ENCODE data around the gene OR52B6. TPM values are rescaled to one million over a fixed set of nuclear protein-coding genes. Genes with fewer than 3 reads are reported as not detected.

Gene OR52B6
- total and polyA plus RNA-seq, 2 donors (not counting 1 experiment from before 2014, with no cell fraction given): not detected

DNA sequence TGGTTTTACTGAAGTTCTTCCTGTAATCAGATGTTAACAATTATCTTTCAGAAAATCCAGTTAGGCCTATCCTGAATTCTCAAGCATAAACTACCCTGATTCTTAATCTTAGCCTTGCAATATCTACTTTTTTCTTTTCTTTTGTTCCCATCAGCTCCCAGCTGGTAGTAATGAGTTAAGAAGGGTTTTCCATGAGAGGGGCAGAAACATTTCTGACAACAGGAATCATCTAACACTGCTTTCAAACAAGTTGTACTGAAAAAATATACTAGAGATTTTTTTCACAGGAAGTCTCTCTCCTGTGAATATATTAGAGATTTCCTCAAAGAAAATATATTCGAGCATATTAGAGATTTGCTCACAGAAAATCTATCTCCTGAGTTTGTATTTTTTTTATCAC is 12.5 kb downstream of the OR52B6 start:
- H3K4me1 Mint-ChIP-seq: peaks cover 13% of the 10 kb centered on the region
- peaks cover 9 to 11% of the 10 kb centered on the region in 2 donors for H3K4me1 ChIP-seq (ENCODE audit: control insufficient read depth in 2 of 2, insufficient read depth in 2 of 2, low read length in 2 of 2)
- POLR2A ChIA-PET: no interaction called here
- no peaks in the 10 kb centered on the region for H3K9me3 ChIP-seq (ENCODE audit: control extremely low read depth in 1 of 3, control insufficient read depth in 2 of 3, insufficient read depth in 1 of 3, low read length in 2 of 3)
- TF ChIP-seq EZH2 (IDR thresholded peaks at IDR 0.05; ENCODE audit: borderline replicate concordance, insufficient read depth, low read depth, low read length, poor library complexity, severe bottlenecking): no peak
- TF ChIP-seq, protein P1, sequence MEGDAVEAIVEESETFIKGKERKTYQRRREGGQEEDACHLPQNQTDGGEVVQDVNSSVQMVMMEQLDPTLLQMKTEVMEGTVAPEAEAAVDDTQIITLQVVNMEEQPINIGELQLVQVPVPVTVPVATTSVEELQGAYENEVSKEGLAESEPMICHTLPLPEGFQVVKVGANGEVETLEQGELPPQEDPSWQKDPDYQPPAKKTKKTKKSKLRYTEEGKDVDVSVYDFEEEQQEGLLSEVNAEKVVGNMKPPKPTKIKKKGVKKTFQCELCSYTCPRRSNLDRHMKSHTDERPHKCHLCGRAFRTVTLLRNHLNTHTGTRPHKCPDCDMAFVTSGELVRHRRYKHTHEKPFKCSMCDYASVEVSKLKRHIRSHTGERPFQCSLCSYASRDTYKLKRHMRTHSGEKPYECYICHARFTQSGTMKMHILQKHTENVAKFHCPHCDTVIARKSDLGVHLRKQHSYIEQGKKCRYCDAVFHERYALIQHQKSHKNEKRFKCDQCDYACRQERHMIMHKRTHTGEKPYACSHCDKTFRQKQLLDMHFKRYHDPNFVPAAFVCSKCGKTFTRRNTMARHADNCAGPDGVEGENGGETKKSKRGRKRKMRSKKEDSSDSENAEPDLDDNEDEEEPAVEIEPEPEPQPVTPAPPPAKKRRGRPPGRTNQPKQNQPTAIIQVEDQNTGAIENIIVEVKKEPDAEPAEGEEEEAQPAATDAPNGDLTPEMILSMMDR (IDR thresholded peaks at IDR 0.05): no peak
- no peak overlapping the region for H2AFZ ChIP-seq (ENCODE audit: insufficient read depth, low read depth, low read length, poor library complexity, severe bottlenecking)
- intact Hi-C loops (cut with micrococcal nuclease): no loop called here
- H3K36me3 ChIP-seq (replicated peaks in 1 of 2; ENCODE audit: control extremely low read depth in 1 of 2, control insufficient read depth in 1 of 2, extremely low read depth in 1 of 2, insufficient read depth in 2 of 2, low read length in 1 of 2): no peaks in the 10 kb centered on the region
- no peaks in the 10 kb centered on the region for H3K9me3 Mint-ChIP-seq (ENCODE audit: insufficient read depth)
- no peak overlapping the region for H3K27ac Mint-ChIP-seq
- CTCF ChIA-PET: no interaction called here
- ATAC-seq (ENCODE audit: low read depth): no peak
- H3K4me3 Mint-ChIP-seq: no peak overlapping the region
- no peak for DNase-seq
- no peak overlapping the region for H3K4me3 ChIP-seq (ENCODE audit: control extremely low read depth in 1 of 5, extremely low read depth in 1 of 5, insufficient read depth in 1 of 5, low read depth in 2 of 5, low read length in 4 of 5)
- H3K9ac ChIP-seq (ENCODE audit: low read length): no peak overlapping the region
- no peaks in the 10 kb centered on the region for H3K79me2 ChIP-seq (ENCODE audit: control insufficient read depth, insufficient read depth, low read length)
- H3K27me3 Mint-ChIP-seq: peaks cover 3% of the 10 kb centered on the region
- WGBS (ENCODE audit: insufficient coverage): no CpG with 5 or more reads among the region's 1 CpG
- no peak overlapping the region for H3K27ac ChIP-seq (ENCODE audit: low read length in 2 of 2)
- H3K27me3 ChIP-seq (replicated peaks in 1 of 4; ENCODE audit: control extremely low read depth in 1 of 4, control insufficient read depth in 3 of 4, insufficient read depth in 4 of 4, low read length in 3 of 4): peaks cover 0 to 3% (median 0%) of the 10 kb centered on the region in 4 experiments
- H4K20me1 ChIP-seq (ENCODE audit: control insufficient read depth, insufficient read depth, low read length, poor library complexity, severe bottlenecking): no peaks in the 10 kb centered on the region
- H3K4me2 ChIP-seq (replicated peaks; ENCODE audit: low read depth, low read length, poor library complexity, severe bottlenecking): no peak overlapping the region

- H3K4me1 ChIP-seq (ENCODE audit: control insufficient read depth in 2 of 2, insufficient read depth in 2 of 2, low read length in 2 of 2): peaks cover 9 to 11% of the 10 kb centered on the region in 2 donors
- peak within 1 kb of the TSS; percentile 65 for H3K27ac Mint-ChIP-seq
- peak within 1 kb of the TSS; percentile 62 for H2AFZ ChIP-seq (ENCODE audit: insufficient read depth, low read depth, low read length, poor library complexity, severe bottlenecking)
- no peaks in the 10 kb centered on the region for H3K36me3 ChIP-seq (replicated peaks in 1 of 2; ENCODE audit: control extremely low read depth in 1 of 2, control insufficient read depth in 1 of 2, extremely low read depth in 1 of 2, insufficient read depth in 2 of 2, low read length in 1 of 2)
- 10% methylated on average over 12 of the region's 20 CpGs for WGBS (ENCODE audit: insufficient coverage)
- ChIA-PET CTCF (interaction anchor here (1.1 kb wide), 1 partner anchor 210 kb away, joined by 3 read pairs; no protein-coding TSS in a partner anchor), POLR2A (no interaction called here)
- H3K4me2 ChIP-seq (replicated peaks; ENCODE audit: low read depth, low read length, poor library complexity, severe bottlenecking): peak within 1 kb of the TSS; percentile 77
- H3K4me3 Mint-ChIP-seq: peak within 1 kb of the TSS; percentile 92
- peaks cover 0 to 3% (median 1%) of the 10 kb centered on the region in 4 experiments for H3K27me3 ChIP-seq (replicated peaks in 1 of 4; ENCODE audit: control extremely low read depth in 1 of 4, control insufficient read depth in 3 of 4, insufficient read depth in 4 of 4, low read length in 3 of 4)
- no peaks in the 10 kb centered on the region for H4K20me1 ChIP-seq (ENCODE audit: control insufficient read depth, insufficient read depth, low read length, poor library complexity, severe bottlenecking)
- H3K4me1 Mint-ChIP-seq: peaks cover 16% of the 10 kb centered on the region
- peak within 1 kb of the TSS; percentile 35 to 52 (median 46) for H3K4me3 ChIP-seq (ENCODE audit: control extremely low read depth in 1 of 5, extremely low read depth in 1 of 5, insufficient read depth in 1 of 5, low read depth in 2 of 5, low read length in 4 of 5)
- no peaks in the 10 kb centered on the region for H3K9me3 Mint-ChIP-seq (ENCODE audit: insufficient read depth)
- peak; percentile 42 for ATAC-seq (ENCODE audit: low read depth)
- TF ChIP-seq, protein P1 (IDR thresholded peaks at IDR 0.05): no peak
- TF ChIP-seq EZH2 (IDR thresholded peaks at IDR 0.05; ENCODE audit: borderline replicate concordance, insufficient read depth, low read depth, low read length, poor library complexity, severe bottlenecking): no peak
- peak within 1 kb of the TSS; percentile 55 for H3K9ac ChIP-seq (ENCODE audit: low read length)
- no peaks in the 10 kb centered on the region for H3K79me2 ChIP-seq (ENCODE audit: control insufficient read depth, insufficient read depth, low read length)
- peaks cover 3% of the 10 kb centered on the region for H3K27me3 Mint-ChIP-seq
- intact Hi-C loops (cut with micrococcal nuclease): no loop called here
- no peaks in the 10 kb centered on the region for H3K9me3 ChIP-seq (ENCODE audit: control extremely low read depth in 1 of 3, control insufficient read depth in 2 of 3, insufficient read depth in 1 of 3, low read length in 2 of 3)
- DNase-seq: peak; percentile 23
- H3K27ac ChIP-seq (ENCODE audit: low read length in 2 of 2): no peak within 1 kb of the TSS
These were observed 16.0 kb downstream of the OR52B6 start, which contains the start of gene TRIM6 for GRCh38 chr11:5596607-5597201. Gene TRIM6, plus strand, starts transcription at chr11:5596637. Its CDS starts 261 bp downstream, at chr11:5596898.
